Measurements from ENCODE around the gene SLIT3.

- TF ChIP-seq GATA2 (IDR thresholded peaks at IDR 0.05; ENCODE audit: low read depth, low read length) (peak; percentile 95), GATA3 (IDR thresholded peaks at IDR 0.05; ENCODE audit: low read depth, low read length) (peak; percentile 87)
These were observed 148.5 kb downstream of the SLIT3 start for GRCh38 chr5:169152453-169152852.

Measured in SH-SY5Y (cell line).